Hepatocyte (in vitro differentiated cells): ENCODE measurements around the gene THSD4. TPM values are rescaled to one million over a fixed set of nuclear protein-coding genes. Genes with fewer than 3 reads are reported as not detected.

Experiments used
- DNase-seq: peaks from one replicate; pipeline ENCODE4 v3.0.0-alpha.2; 2016; ENCODE audit warnings: low spot score
- H2AFZ ChIP-seq: fragments of 200-600 bp; sonication (generic); 2 replicates; pipeline ENCODE4 v1.6.0; 2016; ENCODE audit warnings: antibody characterized with exemption, mild to moderate bottlenecking
- H3K27ac ChIP-seq: fragments of 200-600 bp; sonication (generic); 2 replicates; pipeline ENCODE4 v1.5.1; 2016; ENCODE audit warnings: mild to moderate bottlenecking
- H3K27me3 ChIP-seq: fragments of 200-600 bp; sonication (generic); 2 replicates; pipeline ENCODE4 v1.6.1; 2016
- H3K36me3 ChIP-seq: fragments of 200-600 bp; sonication (generic); replicated peaks from 2 replicates; pipeline ENCODE4 v1.5.1; 2016; ENCODE audit warnings: low read depth; ENCODE audit not compliant: insufficient read depth
- H3K4me1 ChIP-seq: fragments of 200-600 bp; sonication (generic); 2 replicates; pipeline ENCODE4 v1.5.1; 2016; ENCODE audit warnings: mild to moderate bottlenecking, moderate library complexity; ENCODE audit not compliant: insufficient read depth
- H3K4me2 ChIP-seq: fragments of 200-600 bp; sonication (generic); 2 replicates; pipeline ENCODE4 v1.6.0; 2016
- H3K4me3 ChIP-seq: fragments of 200-600 bp; sonication (generic); 2 replicates; pipeline ENCODE4 v1.5.1; 2016; ENCODE audit warnings: mild to moderate bottlenecking
- H3K79me2 ChIP-seq: fragments of 200-600 bp; sonication (generic); 2 replicates; pipeline ENCODE4 v1.6.0; 2017; ENCODE audit warnings: mild to moderate bottlenecking
- H3K9me2 ChIP-seq: fragments of 200-600 bp; sonication (generic); replicated peaks from 2 replicates; pipeline ENCODE4 v1.6.0; 2017; ENCODE audit warnings: mild to moderate bottlenecking; ENCODE audit not compliant: insufficient read depth
- H3K9me3 ChIP-seq: fragments of 200-600 bp; sonication (generic); 2 replicates; pipeline ENCODE4 v1.5.1; 2016; ENCODE audit warnings: low read depth, mild to moderate bottlenecking
- H4K20me1 ChIP-seq: fragments of 200-600 bp; sonication (generic); 2 replicates; pipeline ENCODE4 v1.6.0; 2016; ENCODE audit warnings: mild to moderate bottlenecking; ENCODE audit not compliant: insufficient read depth, poor library complexity, severe bottlenecking
- EZH2 ChIP-seq: fragments of 200-600 bp; sonication (generic); IDR thresholded peaks from 2 replicates; pipeline ENCODE4 v1.6.1; 2016; ENCODE audit warnings: antibody characterized with exemption, mild to moderate bottlenecking, borderline replicate concordance
- EZH2phosphoT487 ChIP-seq: fragments of 200-600 bp; sonication (generic); IDR thresholded peaks from one replicate; pipeline ENCODE4 v1.6.1; 2018; ENCODE audit warnings: antibody characterized with exemption, mild to moderate bottlenecking, low read depth, moderate library complexity; ENCODE audit not compliant: unreplicated experiment, severe bottlenecking
- WGBS: methylation state at CpG from one replicate; pipeline ENCODE4 v1.1.6; 2016; ENCODE audit warnings: low lambda C conversion rate; ENCODE audit errors: missing lambda C conversion rate; 5-methylcytosine and 5-hydroxymethylcytosine counted together
- polyA plus RNA-seq: library from polyadenylated mRNA; unstranded; fragments of >200 nt; fragmentation: Nextera tagmentation; extraction: Ambion mirVana; gene quantifications from 2 replicates; pipeline ENCODE4 v1.2.1, GENCODE V29; 2016
- total RNA-seq: library from RNA; depleted of rRNA; stranded (reverse); fragments of >200 nt; gene quantifications from 2 replicates; pipeline ENCODE4 v1.2.3, GENCODE V29; 2014
- TF ChIP-seq, protein P1 (sequence below): fragments of 200-600 bp; sonication (generic); IDR thresholded peaks from 2 replicates; pipeline ENCODE4 v1.5.1; 2016; ENCODE audit warnings: antibody characterized with exemption, mild to moderate bottlenecking; ENCODE audit not compliant: poor library complexity

The THSD4 gene
- total and polyA plus RNA-seq, 2 experiments from 2014 or later = 4.3 to 7.0 TPM

DNA sequence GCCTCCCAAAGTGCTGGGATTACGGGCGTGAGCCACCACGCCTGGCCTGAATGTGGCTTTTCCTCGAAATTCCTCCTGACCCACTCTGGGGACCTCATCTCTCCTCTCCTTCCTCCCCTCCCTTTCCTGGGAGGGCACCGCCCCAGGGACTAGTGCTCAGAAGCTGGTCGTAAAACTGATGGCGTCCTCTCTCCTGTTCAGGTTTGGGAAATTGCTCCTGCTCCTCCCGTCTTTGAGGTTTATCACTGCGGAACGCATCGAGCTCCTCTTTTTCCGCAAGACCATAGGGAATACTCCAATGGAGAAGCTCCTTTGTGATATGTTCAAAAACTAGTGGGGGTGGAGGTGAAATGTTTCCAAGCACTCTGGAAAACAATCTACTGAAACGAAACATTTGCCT, 702.1 kb downstream of the THSD4 start:
- no peak overlapping the region for H2AFZ ChIP-seq
- no peak for DNase-seq
- H3K27me3 ChIP-seq = no peaks in the 10 kb centered on the region
- no peaks in the 10 kb centered on the region for H3K36me3 ChIP-seq
- no peak overlapping the region for H3K27ac ChIP-seq
- 96% methylated on average over 13 of the region's 13 CpGs for WGBS
- H3K9me3 ChIP-seq = peaks cover 11% of the 10 kb centered on the region
- H3K4me3 ChIP-seq = no peak overlapping the region
- H3K4me1 ChIP-seq = no peaks in the 10 kb centered on the region
- no peaks in the 10 kb centered on the region for H3K79me2 ChIP-seq
- no peaks in the 10 kb centered on the region for H4K20me1 ChIP-seq
- H3K4me2 ChIP-seq = no peak overlapping the region
- H3K9me2 ChIP-seq = no peaks in the 10 kb centered on the region
- TF ChIP-seq, protein P1, sequence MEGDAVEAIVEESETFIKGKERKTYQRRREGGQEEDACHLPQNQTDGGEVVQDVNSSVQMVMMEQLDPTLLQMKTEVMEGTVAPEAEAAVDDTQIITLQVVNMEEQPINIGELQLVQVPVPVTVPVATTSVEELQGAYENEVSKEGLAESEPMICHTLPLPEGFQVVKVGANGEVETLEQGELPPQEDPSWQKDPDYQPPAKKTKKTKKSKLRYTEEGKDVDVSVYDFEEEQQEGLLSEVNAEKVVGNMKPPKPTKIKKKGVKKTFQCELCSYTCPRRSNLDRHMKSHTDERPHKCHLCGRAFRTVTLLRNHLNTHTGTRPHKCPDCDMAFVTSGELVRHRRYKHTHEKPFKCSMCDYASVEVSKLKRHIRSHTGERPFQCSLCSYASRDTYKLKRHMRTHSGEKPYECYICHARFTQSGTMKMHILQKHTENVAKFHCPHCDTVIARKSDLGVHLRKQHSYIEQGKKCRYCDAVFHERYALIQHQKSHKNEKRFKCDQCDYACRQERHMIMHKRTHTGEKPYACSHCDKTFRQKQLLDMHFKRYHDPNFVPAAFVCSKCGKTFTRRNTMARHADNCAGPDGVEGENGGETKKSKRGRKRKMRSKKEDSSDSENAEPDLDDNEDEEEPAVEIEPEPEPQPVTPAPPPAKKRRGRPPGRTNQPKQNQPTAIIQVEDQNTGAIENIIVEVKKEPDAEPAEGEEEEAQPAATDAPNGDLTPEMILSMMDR = no peak
- TF ChIP-seq EZH2phosphoT487 (no peak), EZH2 (no peak)

DNA sequence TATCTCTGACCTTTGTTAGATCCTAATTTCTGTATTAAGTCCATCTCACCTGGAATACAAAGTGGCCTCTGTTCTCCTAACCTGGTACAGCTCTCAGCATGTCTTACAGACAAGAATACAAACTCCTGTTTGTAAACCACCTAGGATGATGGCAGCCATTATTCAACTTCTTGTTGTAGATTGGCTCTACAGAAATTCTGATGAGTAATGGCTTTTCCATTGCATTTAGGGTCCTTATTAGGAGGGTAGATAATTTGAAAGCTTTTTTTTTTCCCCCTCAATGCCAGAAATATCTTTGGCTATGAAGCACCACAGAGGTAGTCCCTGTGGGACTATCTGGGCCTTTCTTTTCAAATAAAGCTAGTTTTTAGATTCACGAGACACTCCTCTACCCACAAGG, 704.9 kb downstream of the THSD4 start:
- DNase-seq = no peak
- no peak for TF ChIP-seq EZH2
- TF ChIP-seq EZH2phosphoT487 = no peak
- TF ChIP-seq, protein P1 = no peak
- no peak overlapping the region for H3K27ac ChIP-seq
- no peak overlapping the region for H2AFZ ChIP-seq
- no peaks in the 10 kb centered on the region for H4K20me1 ChIP-seq
- no peak overlapping the region for H3K4me2 ChIP-seq
- no peak overlapping the region for H3K4me3 ChIP-seq
- H3K36me3 ChIP-seq = no peaks in the 10 kb centered on the region
- WGBS = 95% methylated on average over 1 of the region's 1 CpG
- H3K9me2 ChIP-seq = no peaks in the 10 kb centered on the region
- H3K9me3 ChIP-seq = peaks cover 11% of the 10 kb centered on the region
- no peaks in the 10 kb centered on the region for H3K79me2 ChIP-seq
- H3K27me3 ChIP-seq = no peaks in the 10 kb centered on the region
- no peaks in the 10 kb centered on the region for H3K4me1 ChIP-seq

DNA sequence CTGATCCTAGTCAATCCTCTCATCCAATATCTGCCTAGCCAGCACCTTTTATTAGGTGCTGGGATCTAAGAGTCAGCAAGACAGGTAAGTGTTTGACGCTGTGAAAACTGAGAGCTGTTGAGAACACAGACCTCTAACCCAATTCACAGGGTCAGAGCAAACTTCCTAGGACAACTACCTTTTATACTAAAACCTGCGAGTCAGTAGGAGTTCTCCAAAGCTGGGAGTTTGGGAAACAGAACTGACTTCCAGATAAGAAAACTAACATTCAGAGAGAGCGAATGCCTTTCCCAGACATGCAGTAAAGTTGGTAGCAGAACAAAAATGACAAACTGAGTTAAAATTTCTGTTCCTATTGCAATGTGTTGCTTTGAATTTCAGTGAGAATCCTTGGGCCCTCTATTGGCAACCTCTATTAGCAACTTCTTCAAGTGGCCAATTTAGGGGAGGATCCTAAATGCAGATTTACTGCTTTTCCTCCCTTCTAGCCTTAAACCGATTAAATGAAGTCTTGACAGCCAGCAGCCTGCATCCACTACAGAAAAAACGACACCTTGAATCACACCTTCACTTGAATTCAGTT, 706.4 kb downstream of the THSD4 start:
- Histone ChIP-seq H3K4me1 (no peaks in the 10 kb centered on the region), H4K20me1 (no peaks in the 10 kb centered on the region), H2AFZ (no peak overlapping the region), H3K9me2 (no peaks in the 10 kb centered on the region), H3K4me3 (no peak overlapping the region), H3K27me3 (no peaks in the 10 kb centered on the region), H3K4me2 (no peak overlapping the region), H3K27ac (no peak overlapping the region), H3K9me3 (peaks cover 11% of the 10 kb centered on the region), H3K36me3 (no peaks in the 10 kb centered on the region), H3K79me2 (no peaks in the 10 kb centered on the region)
- no peak for DNase-seq
- WGBS = 98% methylated on average over 5 of the region's 5 CpGs
- TF ChIP-seq EZH2phosphoT487 = no peak
- no peak for TF ChIP-seq EZH2
- TF ChIP-seq, protein P1 = no peak
